Endothelial cell of umbilical vein (primary cell): ENCODE measurements around the gene SLF1. TPM values are rescaled to one million over a fixed set of nuclear protein-coding genes. Genes with fewer than 3 reads are reported as not detected.

Experiments
- BruUV-seq: library from RNA; stranded (reverse); fragments of 400-500 nt; replicated peaks from 2 replicates; lab custom pipeline; 2021; lab: Mats Ljungman, UMichigan
- CTCF ChIA-PET: fragments of 300-600, 350-600 bp; sonication (Branson Sonifier 250); formaldehyde crosslinking; loops from one replicate; lab custom pipeline; 2021; ENCODE audit warnings: antibody characterized with exemption, inconsistent platforms; lab: Charles Lee
- POLR2A ChIA-PET: fragments of 300-600, 350-600 bp; sonication (Branson Sonifier 250); formaldehyde crosslinking; loops from one replicate; lab custom pipeline; 2021; ENCODE audit warnings: antibody characterized with exemption, inconsistent platforms; lab: Charles Lee
- DNase-seq: peaks from one replicate; pipeline ENCODE4 v3.0.0-alpha.2; 2011; ENCODE audit warnings: low read depth, low spot score
- FAIRE-seq: peaks from 2 replicates; lab custom pipeline; 2011; peaks lifted over from hg19 to GRCh38; lab: Jason Lieb, UNC
- H2AFZ ChIP-seq: 2 replicates; pipeline ENCODE4 v1.6.0; 2012; ENCODE audit warnings: low read depth, low read length, control low read depth, inconsistent platforms
- H3K27ac ChIP-seq: 2 replicates; pipeline ENCODE4 v1.5.1; 2011; ENCODE audit warnings: low read depth, mild to moderate bottlenecking, control low read depth, low read length, moderate library complexity; ENCODE audit not compliant: insufficient read depth
- H3K27me3 ChIP-seq, 2 experiments: 2 replicates each; pipeline versions ENCODE4 v1.6.0 to v1.6.1; 2011; ENCODE audit warnings: low read length in 2 of 2, mixed read lengths in 1 of 2; ENCODE audit not compliant: control insufficient read depth in 2 of 2, insufficient read depth in 2 of 2
- H3K36me3 ChIP-seq, 2 experiments: 2 replicates in 1 of 2; 3 replicates in 1 of 2; pipeline ENCODE4 v1.5.1; 2011; ENCODE audit warnings: low read length in 2 of 2, mild to moderate bottlenecking in 1 of 2, moderate library complexity in 1 of 2; ENCODE audit not compliant: control insufficient read depth in 2 of 2, insufficient read depth in 2 of 2; ENCODE audit errors: extremely low read depth in 1 of 2
- H3K4me1 ChIP-seq: 3 replicates; pipeline ENCODE4 v1.5.1; 2011; ENCODE audit warnings: mild to moderate bottlenecking, low read length; ENCODE audit not compliant: control insufficient read depth, insufficient read depth; ENCODE audit errors: extremely low read depth
- H3K4me2 ChIP-seq: 2 replicates; pipeline ENCODE4 v1.6.1; 2011; ENCODE audit warnings: low read length, control low read depth, mixed read lengths; ENCODE audit not compliant: insufficient read depth
- H3K4me3 ChIP-seq, 3 experiments: fragments of 200-600 bp in 1 of 3; sonication (generic), shearing (Covaris generic) in 1 of 3; replicated peaks in 1 of 3; 2 replicates each; pipeline ENCODE4 v1.5.1; 2011 to 2016; ENCODE audit warnings: control low read depth in 3 of 3, low read length in 3 of 3, mild to moderate bottlenecking in 2 of 3, inconsistent platforms in 1 of 3, low read depth in 1 of 3, moderate library complexity in 1 of 3; ENCODE audit not compliant: insufficient read depth in 1 of 3
- H3K79me2 ChIP-seq: 2 replicates; pipeline ENCODE4 v1.6.0; 2012; ENCODE audit warnings: low read length, inconsistent platforms; ENCODE audit not compliant: control insufficient read depth, insufficient read depth
- H3K9ac ChIP-seq: replicated peaks from 2 replicates; pipeline ENCODE3; 2011; ENCODE audit warnings: low read length, control low read depth; ENCODE audit not compliant: insufficient read depth; ENCODE audit errors: extremely low read depth
- H3K9me1 ChIP-seq: replicated peaks from 3 replicates; pipeline ENCODE4 v1.6.0; 2011; ENCODE audit warnings: mild to moderate bottlenecking, low read length; ENCODE audit not compliant: control insufficient read depth, insufficient read depth; ENCODE audit errors: extremely low read depth
- H3K9me3 ChIP-seq: replicated peaks from 2 replicates; pipeline ENCODE4 v1.5.1; 2012; ENCODE audit warnings: low read length, inconsistent platforms; ENCODE audit not compliant: control insufficient read depth, insufficient read depth
- H4K20me1 ChIP-seq: replicated peaks from 2 replicates; pipeline ENCODE3; 2011; ENCODE audit warnings: mild to moderate bottlenecking, low read length; ENCODE audit not compliant: control insufficient read depth, insufficient read depth; ENCODE audit errors: extremely low read depth
- EZH2 ChIP-seq: IDR thresholded peaks from 2 replicates; pipeline ENCODE4 v1.6.1; 2012; ENCODE audit warnings: borderline replicate concordance, low read depth, mild to moderate bottlenecking, moderate library complexity, low read length, inconsistent platforms; ENCODE audit not compliant: severe bottlenecking
- FOS ChIP-seq: IDR thresholded peaks from 2 replicates; pipeline ENCODE4 v1.6.1; 2011; ENCODE audit warnings: mild to moderate bottlenecking, low read length, moderate library complexity, borderline replicate concordance; ENCODE audit not compliant: insufficient read depth
- JUN ChIP-seq: IDR thresholded peaks from 2 replicates; pipeline ENCODE4 v1.6.1; 2011; ENCODE audit warnings: borderline replicate concordance, low read depth; ENCODE audit not compliant: insufficient read length, insufficient read depth
- MYC ChIP-seq: IDR thresholded peaks from one replicate; pipeline ENCODE4 v1.6.1; 2011; ENCODE audit warnings: mild to moderate bottlenecking, low read depth, low read length
- POLR2A ChIP-seq: IDR thresholded peaks from 2 replicates; pipeline ENCODE4 v1.6.1; 2012; ENCODE audit warnings: low read depth, mild to moderate bottlenecking, control low read depth, low read length
- POLR2AphosphoS5 ChIP-seq: IDR thresholded peaks from 2 replicates; pipeline ENCODE4 v1.6.1; 2012; ENCODE audit warnings: low read depth, mild to moderate bottlenecking, control low read depth, low read length, moderate library complexity; ENCODE audit not compliant: insufficient read depth
- dilution Hi-C: fragments of 300-500 bp; cut with MboI; formaldehyde crosslinking; loops from one replicate; pipeline ENCODE4 v1.15.0; 2019; ENCODE audit warnings: low sequenced_read_pairs; ENCODE audit not compliant: extremely low pct_ligation_motif_present
- intact Hi-C: fragments of 100-400 bp; cut with micrococcal nuclease; formaldehyde crosslinking; loops from one replicate; pipeline ENCODE4 v1.10.0; 2022
- polyA plus RNA-seq, 4 experiments: library from polyadenylated mRNA; depleted of rRNA in 3 of 4; stranded (reverse) in 3 of 4; unstranded in 1 of 4; fragments of >200 nt; gene quantifications; 2 replicates each; pipeline versions ENCODE4 v1.2.1 to v1.2.3, GENCODE V29; 2011 to 2012; ENCODE audit warnings: missing spikeins in 1 of 4
- total RNA-seq: library from RNA; stranded (reverse); gene quantifications from 2 replicates; pipeline ENCODE4 v1.2.3, GENCODE V29; 2021
- TF ChIP-seq, protein P1 (sequence below): IDR thresholded peaks from 2 replicates; pipeline ENCODE4 v1.6.1; 2011; ENCODE audit not compliant: insufficient read depth, insufficient read length
- TF ChIP-seq, protein P2 (sequence below), 2 donors: IDR thresholded peaks; 1 replicate in 1 of 2; 2 replicates in 1 of 2; pipeline ENCODE4 v1.5.1; 2011; ENCODE audit warnings: low read length in 2 of 2, mild to moderate bottlenecking in 2 of 2, moderate library complexity in 2 of 2, control low read depth in 1 of 2, inconsistent platforms in 1 of 2, low read depth in 1 of 2; ENCODE audit not compliant: insufficient read depth in 1 of 2; ENCODE audit errors: extremely low read depth in 1 of 2

SLF1 gene
- total and polyA plus RNA-seq, 2 donors (not counting 3 experiments of a cell fraction or from before 2014, with no cell fraction given), result 1.4 to 8.5 TPM

DNA sequence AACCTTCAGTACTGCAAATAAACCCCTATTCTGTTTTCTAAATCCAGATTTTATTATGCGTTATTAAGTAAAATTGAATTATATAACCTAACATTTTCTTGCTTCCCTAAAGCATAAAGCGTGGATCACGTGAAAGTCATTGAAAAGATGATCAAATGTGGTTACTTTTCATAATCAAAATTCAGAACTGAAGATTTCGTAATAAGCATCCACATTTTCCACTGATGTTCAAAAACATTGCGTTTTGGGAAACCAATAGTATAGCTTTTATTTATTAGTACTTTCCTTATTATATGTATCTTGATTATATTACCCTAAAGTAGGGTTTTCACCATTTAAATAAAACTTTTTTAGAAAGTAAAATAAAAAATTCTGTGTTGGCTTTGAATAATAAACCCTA is 1.8 kb downstream of the SLF1 start:
- Histone ChIP-seq H3K4me1 (peaks cover 13% of the 10 kb centered on the region), H3K9me1 (no peaks in the 10 kb centered on the region), H3K9ac (no peak overlapping the region), H3K4me2 (no peak overlapping the region), H3K9me3 (no peaks in the 10 kb centered on the region), H3K27me3 (no peaks in the 10 kb centered on the region), H2AFZ (no peak overlapping the region), H3K36me3 (no peaks in the 10 kb centered on the region), H3K4me3 (no peak overlapping the region), H3K27ac (no peak overlapping the region), H3K79me2 (peaks cover 21% of the 10 kb centered on the region), H4K20me1 (no peaks in the 10 kb centered on the region)
- intact Hi-C loops (no loop called here), dilution Hi-C loops (no loop called here)
- FAIRE-seq, result no peak
- TF ChIP-seq, protein P1, sequence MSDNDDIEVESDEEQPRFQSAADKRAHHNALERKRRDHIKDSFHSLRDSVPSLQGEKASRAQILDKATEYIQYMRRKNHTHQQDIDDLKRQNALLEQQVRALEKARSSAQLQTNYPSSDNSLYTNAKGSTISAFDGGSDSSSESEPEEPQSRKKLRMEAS, result no peak
- TF ChIP-seq MYC (no peak), FOS (no peak), JUN (no peak), POLR2A (no peak)
- TF ChIP-seq, protein P2, sequence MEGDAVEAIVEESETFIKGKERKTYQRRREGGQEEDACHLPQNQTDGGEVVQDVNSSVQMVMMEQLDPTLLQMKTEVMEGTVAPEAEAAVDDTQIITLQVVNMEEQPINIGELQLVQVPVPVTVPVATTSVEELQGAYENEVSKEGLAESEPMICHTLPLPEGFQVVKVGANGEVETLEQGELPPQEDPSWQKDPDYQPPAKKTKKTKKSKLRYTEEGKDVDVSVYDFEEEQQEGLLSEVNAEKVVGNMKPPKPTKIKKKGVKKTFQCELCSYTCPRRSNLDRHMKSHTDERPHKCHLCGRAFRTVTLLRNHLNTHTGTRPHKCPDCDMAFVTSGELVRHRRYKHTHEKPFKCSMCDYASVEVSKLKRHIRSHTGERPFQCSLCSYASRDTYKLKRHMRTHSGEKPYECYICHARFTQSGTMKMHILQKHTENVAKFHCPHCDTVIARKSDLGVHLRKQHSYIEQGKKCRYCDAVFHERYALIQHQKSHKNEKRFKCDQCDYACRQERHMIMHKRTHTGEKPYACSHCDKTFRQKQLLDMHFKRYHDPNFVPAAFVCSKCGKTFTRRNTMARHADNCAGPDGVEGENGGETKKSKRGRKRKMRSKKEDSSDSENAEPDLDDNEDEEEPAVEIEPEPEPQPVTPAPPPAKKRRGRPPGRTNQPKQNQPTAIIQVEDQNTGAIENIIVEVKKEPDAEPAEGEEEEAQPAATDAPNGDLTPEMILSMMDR (IDR thresholded peaks at IDR 0.05; ENCODE audit: extremely low read depth in 1 of 2, insufficient read depth in 1 of 2, low read depth in 1 of 2, low read length in 2 of 2), result no peak
- no TSS peak for BruUV-seq
- no peak for DNase-seq
- ChIA-PET CTCF (no interaction called here), POLR2A (no interaction called here)

DNA sequence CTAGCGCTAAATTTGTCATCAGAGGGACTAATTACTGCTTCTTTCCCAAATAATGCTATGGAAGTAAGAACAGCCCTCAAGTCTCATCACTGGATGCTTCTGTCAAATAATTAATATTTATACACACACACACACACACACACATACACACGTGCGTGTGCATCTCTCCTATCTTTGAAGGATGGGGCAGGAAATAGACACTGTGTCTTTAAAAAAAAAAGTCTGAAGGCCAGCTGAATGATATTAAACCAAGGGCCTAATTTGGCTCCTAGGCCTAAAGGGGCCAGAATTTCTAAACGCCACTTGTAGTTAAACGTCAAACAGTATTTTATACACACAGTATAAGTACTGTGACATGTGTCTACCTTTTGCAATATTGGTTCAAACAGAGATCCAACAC is 3.3 kb downstream of the SLF1 start:
- ChIA-PET POLR2A (no interaction called here), CTCF (no interaction called here)
- intact Hi-C loops, result no loop called here
- Histone ChIP-seq H3K4me3 (no peak overlapping the region), H3K27ac (no peak overlapping the region), H3K9me1 (no peaks in the 10 kb centered on the region), H3K9me3 (no peaks in the 10 kb centered on the region), H2AFZ (no peak overlapping the region), H3K27me3 (no peaks in the 10 kb centered on the region), H3K9ac (no peak overlapping the region), H3K36me3 (no peaks in the 10 kb centered on the region), H3K79me2 (peaks cover 23% of the 10 kb centered on the region), H3K4me2 (no peak overlapping the region), H3K4me1 (peaks cover 13% of the 10 kb centered on the region), H4K20me1 (no peaks in the 10 kb centered on the region)
- BruUV-seq, result no TSS peak
- DNase-seq, result no peak
- TF ChIP-seq POLR2AphosphoS5 (no peak), EZH2 (no peak)
- TF ChIP-seq, protein P1, result no peak
- dilution Hi-C loops, result no loop called here
- FAIRE-seq, result no peak
